SKM-1 (cell line): ENCODE measurements around the gene RTL5.
"Not testable (repeated sequence)": the region's sequence is repeated elsewhere in the genome, so short reads cannot be mapped to it uniquely, and the experiment has no call there.

Experiments used
- DNase-seq: peaks from one replicate; lab custom pipeline; 2025; ENCODE audit not compliant: unreplicated experiment; lab: John Stamatoyannopoulos, UW

The RTL5 gene

GRCh38 chrX:72131317-72132294 is at the start of gene RTL5:
RTL5 (minus strand) TSS chrX:72131915.
- DNase-seq = no peak

DNA sequence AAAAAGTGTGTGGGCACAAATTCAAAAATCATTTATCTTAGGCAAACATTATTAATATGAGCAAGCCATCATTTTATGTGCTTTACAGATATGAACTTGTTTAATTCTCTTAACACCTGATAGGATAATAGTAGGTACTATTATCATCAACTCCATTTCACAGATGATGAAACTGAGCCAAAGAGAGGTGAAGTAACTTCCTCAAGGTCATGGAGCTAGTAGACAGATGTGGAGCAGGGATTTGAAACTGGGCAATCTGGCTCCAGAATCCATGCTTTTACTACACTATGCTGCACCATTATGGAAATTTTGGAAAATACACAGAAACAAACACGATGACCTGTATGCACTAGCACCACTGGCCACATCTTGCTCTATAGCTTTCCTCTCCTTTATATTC is 48.8 kb upstream of the RTL5 start:
- DNase-seq = no peak

GRCh38 chrX:72176981-72177380 is 45.3 kb upstream of the RTL5 start:
- DNase-seq = no peak

DNA sequence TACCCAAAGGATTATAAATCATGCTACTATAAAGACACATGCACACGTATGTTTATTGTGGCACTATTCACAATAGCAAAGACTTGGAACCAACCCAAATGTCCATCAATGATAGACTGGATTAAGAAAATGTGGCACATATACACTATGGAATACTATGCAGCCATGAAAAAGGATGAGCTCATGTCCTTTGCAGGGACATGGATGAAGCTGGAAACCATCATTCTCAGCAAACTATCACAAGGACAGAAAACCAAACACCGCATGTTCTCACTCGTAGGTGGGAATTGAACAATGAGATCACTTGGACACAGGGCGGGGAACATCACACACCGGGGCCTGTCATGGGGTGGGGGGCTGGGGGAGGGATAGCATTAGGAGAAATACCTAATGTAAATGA is 44.6 kb upstream of the RTL5 start:
- DNase-seq = not testable (repeated sequence)

DNA sequence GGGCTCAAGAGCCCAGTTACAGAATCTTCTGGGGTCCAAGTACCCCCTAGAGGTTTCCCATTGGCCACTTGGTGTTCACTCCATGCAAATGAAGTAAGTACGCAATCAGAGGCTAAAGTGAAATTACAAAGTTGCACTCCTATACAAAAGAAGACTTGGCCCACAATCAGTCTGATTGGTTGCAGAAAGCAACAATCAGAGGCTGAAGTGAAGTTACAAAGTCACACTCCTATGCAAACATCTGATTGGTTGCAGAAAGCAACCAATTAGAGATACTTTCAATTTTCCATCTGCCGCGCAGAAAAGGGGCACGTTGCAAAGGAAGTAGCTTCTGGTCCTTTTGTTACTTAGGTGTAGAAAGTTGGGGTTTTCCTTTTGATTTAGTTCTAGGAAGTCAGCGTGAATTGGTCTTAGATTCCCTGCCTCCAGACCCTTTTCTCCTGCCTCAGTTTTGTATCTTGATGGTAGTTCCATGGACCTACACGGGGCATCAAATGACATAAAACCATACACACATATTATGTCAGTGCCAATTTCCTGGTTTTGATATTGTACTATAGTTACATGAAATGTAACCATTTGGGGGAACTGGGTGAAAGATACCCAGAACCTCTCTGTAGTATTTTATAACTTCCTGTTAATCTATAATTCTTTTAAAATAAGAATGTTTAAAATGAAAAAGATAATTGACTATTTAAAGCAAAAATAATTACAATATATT is 37.5 kb upstream of the RTL5 start:
- no peak for DNase-seq

DNA sequence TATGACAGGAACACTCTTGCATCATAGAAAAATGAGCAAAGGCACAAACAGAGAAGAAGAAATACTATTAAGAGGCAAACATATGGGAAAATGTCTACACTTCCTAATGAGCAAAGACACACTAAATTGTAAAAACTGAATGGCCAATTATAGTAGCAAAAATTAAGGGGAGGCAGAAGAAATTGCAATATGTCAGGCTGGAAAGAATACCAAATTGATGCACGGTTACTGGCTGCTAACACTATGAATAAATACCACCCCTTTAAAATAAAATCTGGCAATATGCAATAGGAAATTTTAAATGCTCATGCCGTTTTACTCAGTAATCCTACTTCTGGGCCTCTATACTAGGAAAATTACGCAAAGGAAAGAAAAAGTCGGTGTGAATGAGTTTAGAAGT is 33.8 kb upstream of the RTL5 start:
- DNase-seq = no peak

- no peak for DNase-seq
Observed at GRCh38 chrX:72159769-72160168, 28.1 kb upstream of the RTL5 start.

GRCh38 chrX:72158773-72159172 is 27.1 kb upstream of the RTL5 start:
- no peak for DNase-seq

GRCh38 chrX:72146527-72146926 is 14.8 kb upstream of the RTL5 start:
- no peak for DNase-seq

- no peak for DNase-seq
Observed at GRCh38 chrX:72145181-72145580, 13.5 kb upstream of the RTL5 start.

- DNase-seq = no peak
Observed at GRCh38 chrX:72143609-72143907, 11.8 kb upstream of the RTL5 start.

GRCh38 chrX:72142794-72143608 is 11.3 kb upstream of the RTL5 start:
- no peak for DNase-seq

DNA sequence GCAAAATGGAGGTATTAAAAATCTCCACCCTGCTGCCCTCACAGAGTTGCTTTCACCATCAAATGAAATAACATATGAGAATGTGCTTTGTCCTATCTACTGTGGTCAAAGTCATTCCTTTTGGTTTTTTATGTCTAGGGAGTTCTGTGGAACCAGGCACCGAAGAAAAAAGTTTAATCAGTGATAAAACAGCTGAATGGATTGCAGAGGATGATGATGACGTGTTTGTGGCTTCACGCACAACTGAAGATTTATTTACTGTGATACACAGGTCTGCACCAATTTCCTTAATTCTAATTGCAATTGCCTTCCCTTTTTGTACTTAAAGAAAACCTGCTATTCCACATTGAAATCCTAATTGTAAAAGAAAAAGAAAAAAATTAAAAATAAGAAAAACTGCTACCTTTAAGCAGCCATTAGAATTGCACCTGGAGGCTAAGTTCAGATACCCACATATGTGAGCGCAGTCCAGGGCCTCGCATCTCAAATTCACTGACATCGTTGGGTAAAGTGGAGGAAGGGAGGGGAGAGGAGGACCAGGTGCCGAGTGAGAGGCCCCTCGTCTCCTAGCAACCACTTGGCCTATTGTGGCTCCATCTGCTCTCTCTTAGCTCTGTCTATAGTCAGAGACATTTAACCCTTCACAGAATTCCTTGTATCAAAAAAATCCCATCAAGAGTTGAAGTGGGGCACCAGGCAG is 10.5 kb upstream of the RTL5 start:
- DNase-seq = no peak

DNA sequence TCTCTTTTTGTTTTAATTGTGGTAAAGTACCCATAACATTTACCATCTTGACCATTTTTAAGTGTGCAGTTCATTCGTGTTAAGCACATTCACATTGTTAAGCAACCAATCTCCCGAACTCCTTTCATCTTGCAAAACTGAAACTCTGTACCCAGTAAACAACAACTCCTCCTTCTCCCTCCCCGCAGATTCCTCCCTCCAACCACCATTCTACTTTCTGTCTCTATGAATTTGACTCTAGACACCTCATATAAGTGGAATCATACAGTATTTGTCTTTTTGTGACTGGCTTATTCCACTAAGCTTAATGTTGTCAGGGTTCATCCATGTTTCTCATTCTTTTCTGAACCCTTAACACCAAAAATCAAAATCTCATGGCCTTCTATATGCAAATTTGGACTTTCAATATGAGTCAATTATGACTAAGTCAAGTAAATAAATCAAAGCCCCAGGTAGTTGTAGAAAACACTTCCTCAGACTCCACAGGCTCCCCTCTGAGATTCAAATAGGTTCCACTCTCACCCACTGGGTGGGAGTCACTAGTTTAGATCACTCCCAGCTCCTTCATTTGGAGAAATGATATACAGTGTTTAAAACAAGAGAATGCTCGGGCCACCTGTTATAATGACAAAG is 9.8 kb upstream of the RTL5 start:
- DNase-seq = no peak

DNA sequence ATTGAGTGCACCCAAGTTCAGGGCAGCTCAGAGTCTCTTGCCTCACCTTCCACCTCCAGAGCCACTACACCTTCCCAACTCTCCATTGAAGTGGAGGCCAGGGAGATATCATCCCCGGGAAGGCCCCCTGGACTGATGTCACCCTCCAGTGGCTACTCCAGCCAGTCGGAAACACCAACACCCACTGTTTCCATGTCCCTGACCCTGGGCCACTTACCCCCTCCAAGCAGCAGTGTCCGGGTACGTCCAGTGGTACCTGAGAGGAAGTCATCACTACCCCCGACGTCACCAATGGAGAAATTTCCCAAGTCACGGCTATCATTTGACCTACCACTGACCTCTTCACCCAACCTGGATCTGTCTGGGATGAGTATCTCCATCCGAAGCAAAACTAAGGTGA is 7.8 kb upstream of the RTL5 start:
- DNase-seq = no peak

DNA sequence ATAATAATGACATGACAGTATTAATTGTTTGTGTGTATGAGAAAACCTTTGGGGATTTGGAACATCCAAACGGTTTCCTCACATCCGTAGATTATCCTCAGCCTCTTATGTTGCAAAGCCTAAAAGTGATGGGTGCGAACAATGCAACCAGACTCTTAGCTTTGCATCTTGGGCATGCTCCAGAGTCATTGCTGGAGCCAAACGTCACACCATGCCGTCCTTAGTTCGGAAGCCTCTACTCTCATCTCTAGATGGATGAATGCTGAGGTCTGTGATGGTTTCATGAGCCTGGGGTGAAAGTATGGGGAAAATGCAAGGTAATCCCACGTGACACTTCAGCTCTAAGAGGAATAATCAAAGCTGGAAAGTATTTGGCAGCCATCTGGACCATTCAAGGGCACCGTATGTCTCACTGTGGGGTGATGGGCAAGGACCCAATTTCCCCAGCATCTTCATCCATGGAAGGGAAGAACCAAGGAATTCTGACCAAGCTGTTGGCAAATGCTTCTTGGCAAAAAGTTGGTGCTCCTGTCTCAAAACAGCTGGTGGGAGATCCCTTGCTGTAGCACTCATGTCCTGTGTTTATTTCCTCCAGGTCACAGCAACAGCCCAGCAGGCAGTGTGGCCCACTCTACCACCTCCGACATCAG is 6.3 kb upstream of the RTL5 start:
- no peak for DNase-seq

GRCh38 chrX:72133851-72134546 is 2.3 kb upstream of the RTL5 start:
- no peak for DNase-seq

GRCh38 chrX:72132456-72132855 is 741 bp upstream of the RTL5 start:
- no peak for DNase-seq

GRCh38 chrX:72130762-72131250 is 909 bp downstream of the RTL5 start:
- no peak for DNase-seq
